ENCODE results near the gene GPR83.
"Not testable (repeated sequence)": the region's sequence is repeated elsewhere in the genome, so short reads cannot be mapped to it uniquely, and the experiment has no call there.

The GPR83 gene

DNA sequence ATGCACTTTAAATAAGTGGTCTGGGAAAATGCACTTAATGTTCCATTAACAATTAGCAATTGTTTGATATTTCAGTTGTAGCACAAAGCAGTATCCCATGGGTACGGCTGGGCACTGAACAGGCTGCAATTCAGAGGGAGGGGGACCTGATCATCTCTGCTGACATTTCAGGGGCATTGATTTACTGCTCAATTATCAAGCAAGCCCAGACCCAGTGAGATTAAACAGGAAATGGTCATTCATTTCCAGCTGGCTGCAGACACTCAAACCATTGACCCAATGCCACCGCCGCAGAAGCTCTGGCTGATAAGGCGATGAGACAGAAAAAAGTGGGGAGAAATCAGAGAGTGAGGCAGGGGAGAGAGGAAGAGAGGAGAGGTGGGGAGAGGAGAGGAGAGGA lies 1.2 kb downstream of the GPR83 start:
- TF ChIP-seq, protein P1, sequence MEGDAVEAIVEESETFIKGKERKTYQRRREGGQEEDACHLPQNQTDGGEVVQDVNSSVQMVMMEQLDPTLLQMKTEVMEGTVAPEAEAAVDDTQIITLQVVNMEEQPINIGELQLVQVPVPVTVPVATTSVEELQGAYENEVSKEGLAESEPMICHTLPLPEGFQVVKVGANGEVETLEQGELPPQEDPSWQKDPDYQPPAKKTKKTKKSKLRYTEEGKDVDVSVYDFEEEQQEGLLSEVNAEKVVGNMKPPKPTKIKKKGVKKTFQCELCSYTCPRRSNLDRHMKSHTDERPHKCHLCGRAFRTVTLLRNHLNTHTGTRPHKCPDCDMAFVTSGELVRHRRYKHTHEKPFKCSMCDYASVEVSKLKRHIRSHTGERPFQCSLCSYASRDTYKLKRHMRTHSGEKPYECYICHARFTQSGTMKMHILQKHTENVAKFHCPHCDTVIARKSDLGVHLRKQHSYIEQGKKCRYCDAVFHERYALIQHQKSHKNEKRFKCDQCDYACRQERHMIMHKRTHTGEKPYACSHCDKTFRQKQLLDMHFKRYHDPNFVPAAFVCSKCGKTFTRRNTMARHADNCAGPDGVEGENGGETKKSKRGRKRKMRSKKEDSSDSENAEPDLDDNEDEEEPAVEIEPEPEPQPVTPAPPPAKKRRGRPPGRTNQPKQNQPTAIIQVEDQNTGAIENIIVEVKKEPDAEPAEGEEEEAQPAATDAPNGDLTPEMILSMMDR (IDR thresholded peaks at IDR 0.05; ENCODE audit: low read length), result no peak
- no peak for TF ChIP-seq EZH2 (IDR thresholded peaks at IDR 0.05; ENCODE audit: borderline replicate concordance, low read length)
- H3K9ac ChIP-seq (ENCODE audit: low read length), result no peak overlapping the region
- no peaks in the 10 kb centered on the region for H3K36me3 ChIP-seq (ENCODE audit: insufficient read depth, low read length)
- no peak overlapping the region for H2AFZ ChIP-seq (ENCODE audit: low read length)
- H3K4me2 ChIP-seq (ENCODE audit: low read length), result no peak overlapping the region
- no peaks in the 10 kb centered on the region for H3K9me3 ChIP-seq (ENCODE audit: low read length)
- H4K20me1 ChIP-seq (ENCODE audit: insufficient read depth, low read length), result no peaks in the 10 kb centered on the region
- H3K9me2 ChIP-seq (ENCODE audit: low read depth, low read length), result no peaks in the 10 kb centered on the region
- no peaks in the 10 kb centered on the region for H3K27me3 ChIP-seq (ENCODE audit: insufficient read depth, low read length)
- H3F3A ChIP-seq (ENCODE audit: insufficient read depth, low read length), result no peaks in the 10 kb centered on the region
- H3K4me3 ChIP-seq (ENCODE audit: low read depth, low read length, poor library complexity, severe bottlenecking), result no peak overlapping the region
- H3K4me1 ChIP-seq (ENCODE audit: insufficient read depth, low read length, severe bottlenecking), result no peaks in the 10 kb centered on the region
- H3K27ac ChIP-seq (ENCODE audit: low read depth, low read length, poor library complexity, severe bottlenecking), result no peak overlapping the region
- H3K79me2 ChIP-seq (ENCODE audit: insufficient read depth, low read length), result no peaks in the 10 kb centered on the region

GRCh38 chr11:94398101-94398500 lies 3.1 kb downstream of the GPR83 start:
- Histone ChIP-seq H4K20me1 (ENCODE audit: insufficient read depth, low read length) (no peaks in the 10 kb centered on the region), H3K27ac (ENCODE audit: low read depth, low read length, poor library complexity, severe bottlenecking) (no peak overlapping the region)

GRCh38 chr11:94396282-94396681 lies 4.9 kb downstream of the GPR83 start:
- no peak overlapping the region for H3K4me3 ChIP-seq (ENCODE audit: low read depth, low read length, poor library complexity, severe bottlenecking)
- no peaks in the 10 kb centered on the region for H3K4me1 ChIP-seq (ENCODE audit: insufficient read depth, low read length, severe bottlenecking)
- no peak overlapping the region for H2AFZ ChIP-seq (ENCODE audit: low read length)
- H4K20me1 ChIP-seq (ENCODE audit: insufficient read depth, low read length), result no peaks in the 10 kb centered on the region
- H3K9ac ChIP-seq (ENCODE audit: low read length), result no peak overlapping the region
- TF ChIP-seq, protein P1 (IDR thresholded peaks at IDR 0.05; ENCODE audit: low read length), result no peak
- no peak for TF ChIP-seq EZH2 (IDR thresholded peaks at IDR 0.05; ENCODE audit: borderline replicate concordance, low read length)
- no peaks in the 10 kb centered on the region for H3F3A ChIP-seq (ENCODE audit: insufficient read depth, low read length)
- H3K9me2 ChIP-seq (ENCODE audit: low read depth, low read length), result no peaks in the 10 kb centered on the region
- no peaks in the 10 kb centered on the region for H3K79me2 ChIP-seq (ENCODE audit: insufficient read depth, low read length)
- no peak overlapping the region for H3K27ac ChIP-seq (ENCODE audit: low read depth, low read length, poor library complexity, severe bottlenecking)
- no peaks in the 10 kb centered on the region for H3K36me3 ChIP-seq (ENCODE audit: insufficient read depth, low read length)
- H3K4me2 ChIP-seq (ENCODE audit: low read length), result no peak overlapping the region
- no peaks in the 10 kb centered on the region for H3K9me3 ChIP-seq (ENCODE audit: low read length)
- H3K27me3 ChIP-seq (ENCODE audit: insufficient read depth, low read length), result no peaks in the 10 kb centered on the region

More at GRCh38 chr11:94398101-94398500, 3.1 kb downstream of the GPR83 start:
- Histone ChIP-seq H3K9ac (ENCODE audit: low read length) (no peak overlapping the region), H3K9me2 (ENCODE audit: low read depth, low read length) (no peaks in the 10 kb centered on the region), H3F3A (ENCODE audit: insufficient read depth, low read length) (no peaks in the 10 kb centered on the region), H3K36me3 (ENCODE audit: insufficient read depth, low read length) (no peaks in the 10 kb centered on the region), H2AFZ (ENCODE audit: low read length) (no peak overlapping the region), H3K4me3 (ENCODE audit: low read depth, low read length, poor library complexity, severe bottlenecking) (no peak overlapping the region), H3K4me2 (ENCODE audit: low read length) (no peak overlapping the region), H3K79me2 (ENCODE audit: insufficient read depth, low read length) (no peaks in the 10 kb centered on the region), H3K27me3 (ENCODE audit: insufficient read depth, low read length) (no peaks in the 10 kb centered on the region), H3K9me3 (ENCODE audit: low read length) (no peaks in the 10 kb centered on the region), H3K4me1 (ENCODE audit: insufficient read depth, low read length, severe bottlenecking) (no peaks in the 10 kb centered on the region)
- TF ChIP-seq, protein P1 (IDR thresholded peaks at IDR 0.05; ENCODE audit: low read length), result no peak
- TF ChIP-seq EZH2 (IDR thresholded peaks at IDR 0.05; ENCODE audit: borderline replicate concordance, low read length), result no peak

DNA sequence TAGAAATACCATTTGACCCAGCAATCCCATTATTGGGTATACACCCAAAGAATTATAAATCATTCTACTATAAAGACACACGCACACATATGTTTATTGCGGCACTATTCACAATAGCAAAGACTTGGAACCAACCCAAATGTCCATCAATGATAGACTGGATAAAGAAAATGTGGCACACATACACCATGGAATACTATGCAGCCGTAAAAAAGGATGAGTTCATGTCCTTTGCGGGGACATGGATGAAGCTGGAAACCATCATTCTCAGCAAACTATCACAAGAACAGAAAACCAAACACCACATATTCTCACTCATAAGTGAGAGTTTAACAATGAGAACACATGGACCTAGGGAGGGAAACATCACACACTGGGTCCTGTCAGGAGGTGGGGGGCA lies 9.3 kb downstream of the GPR83 start:
- not testable (repeated sequence) for H3K4me3 ChIP-seq (ENCODE audit: low read depth, low read length, poor library complexity, severe bottlenecking); H4K20me1 ChIP-seq (ENCODE audit: insufficient read depth, low read length); H3K27ac ChIP-seq (ENCODE audit: low read depth, low read length, poor library complexity, severe bottlenecking); H3K27me3 ChIP-seq (ENCODE audit: insufficient read depth, low read length); H3K36me3 ChIP-seq (ENCODE audit: insufficient read depth, low read length); H3K4me1 ChIP-seq (ENCODE audit: insufficient read depth, low read length, severe bottlenecking); H3K4me2 ChIP-seq (ENCODE audit: low read length); H3K9me2 ChIP-seq (ENCODE audit: low read depth, low read length); H3K79me2 ChIP-seq (ENCODE audit: insufficient read depth, low read length); H3F3A ChIP-seq (ENCODE audit: insufficient read depth, low read length); H2AFZ ChIP-seq (ENCODE audit: low read length); H3K9ac ChIP-seq (ENCODE audit: low read length); H3K9me3 ChIP-seq (ENCODE audit: low read length)
